GM18526 (cell line): ENCODE results near the gene FGD6.

Experiments used
- POLR2A ChIP-seq: IDR thresholded peaks from 3 replicates; pipeline ENCODE4 v1.6.1; 2011; ENCODE audit not compliant: insufficient read length; ENCODE audit errors: extremely low read depth

FGD6 gene

DNA sequence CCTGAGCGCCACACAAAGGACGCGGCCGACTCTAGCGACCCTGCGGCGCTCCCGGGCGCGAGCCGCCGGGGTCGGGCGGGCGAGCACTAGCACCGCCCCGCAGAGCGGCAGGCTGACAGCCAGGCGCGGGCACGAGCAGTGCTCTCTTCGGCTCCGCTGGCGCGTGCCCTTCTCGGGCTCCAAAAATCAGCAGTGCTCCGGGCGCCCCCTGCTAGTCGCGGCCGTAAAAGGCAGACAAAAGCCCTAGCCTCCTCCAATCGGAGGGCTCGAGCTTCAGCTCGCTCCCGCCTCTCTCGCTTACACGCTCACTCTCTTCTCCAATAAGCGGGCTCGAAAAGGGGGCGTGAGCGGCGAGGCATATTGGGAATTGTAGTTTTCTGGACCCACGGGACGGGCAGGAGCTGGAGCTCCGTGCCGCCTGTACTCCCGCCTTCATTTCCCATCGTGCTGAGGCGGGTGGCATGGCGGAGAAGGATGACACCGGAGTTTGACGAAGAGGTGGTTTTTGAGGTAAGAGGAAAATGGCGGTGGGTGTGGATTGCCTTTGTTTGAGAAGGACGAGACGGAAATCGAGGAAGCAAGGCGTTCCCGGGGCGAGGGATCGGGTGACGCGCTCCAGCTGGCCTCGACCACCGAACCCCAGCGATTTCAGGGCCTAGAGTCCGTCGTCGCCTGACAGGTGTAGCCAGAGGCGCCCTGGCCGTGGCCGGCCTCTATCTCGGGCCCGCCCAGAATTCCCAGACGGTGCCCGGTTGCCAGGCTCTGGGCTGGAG is at the start of gene FGD6, which contains the start of gene VEZT:
TSS of gene FGD6 (minus strand) at position 91 of the 773 bp plus-strand sequence. CDS start 227 bp downstream, outside the sequence.
TSS of gene VEZT (plus strand) at position 431 of the 773 bp plus-strand sequence. CDS start at position 475, 44 bp downstream.
- peak; percentile 70 for TF ChIP-seq POLR2A

DNA sequence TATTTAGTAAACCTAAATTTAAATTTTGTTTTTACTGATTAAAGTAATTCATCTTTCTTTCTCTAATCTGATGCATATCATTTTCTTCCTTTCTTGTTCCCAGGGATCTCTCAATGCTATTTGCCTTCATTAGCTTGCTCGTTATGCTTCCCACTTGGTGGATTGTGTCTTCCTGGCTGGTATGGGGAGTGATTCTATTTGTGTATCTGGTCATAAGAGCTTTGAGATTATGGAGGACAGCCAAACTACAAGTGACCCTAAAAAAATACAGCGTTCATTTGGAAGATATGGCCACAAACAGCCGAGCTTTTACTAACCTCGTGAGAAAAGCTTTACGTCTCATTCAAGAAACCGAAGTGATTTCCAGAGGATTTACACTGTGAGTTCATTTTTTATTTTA is 49.0 kb upstream of the FGD6 start:
- no peak for TF ChIP-seq POLR2A

DNA sequence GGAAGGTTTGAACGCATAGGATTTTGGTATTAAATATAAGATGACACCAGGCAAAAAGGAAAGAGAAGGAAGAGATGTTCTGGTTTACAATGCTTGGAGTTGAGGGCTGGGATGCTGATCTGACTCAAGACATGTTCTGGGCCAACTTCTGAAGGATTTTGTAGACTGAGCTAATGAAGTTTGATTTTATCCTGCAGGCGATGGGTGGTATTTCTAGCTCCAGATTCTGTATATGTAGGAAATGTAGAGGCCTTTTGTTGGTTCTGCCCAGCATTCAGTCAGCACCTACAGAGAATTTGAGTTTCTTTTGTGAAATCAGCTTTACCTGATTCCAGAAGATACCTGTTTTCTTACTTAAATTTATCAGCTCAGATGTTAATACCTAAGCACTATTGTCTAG is 48.5 kb upstream of the FGD6 start:
- TF ChIP-seq POLR2A, result no peak

DNA sequence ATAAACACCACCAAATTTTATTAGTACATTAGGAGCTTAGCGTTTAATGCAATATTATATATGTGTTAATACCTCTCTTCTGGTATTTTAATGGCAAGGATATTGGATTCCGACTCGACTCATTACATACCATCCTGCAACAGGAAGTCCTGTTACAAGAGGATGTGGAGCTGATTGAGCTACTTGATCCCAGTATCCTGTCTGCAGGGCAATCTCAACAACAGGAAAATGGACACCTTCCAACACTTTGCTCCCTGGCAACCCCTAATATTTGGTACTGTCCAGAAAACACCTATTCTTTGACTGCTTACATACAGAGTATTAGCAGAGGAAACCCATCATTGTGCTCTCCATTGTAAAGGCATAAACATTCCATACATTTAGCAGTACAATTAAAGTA is 45.5 kb upstream of the FGD6 start:
- no peak for TF ChIP-seq POLR2A

DNA sequence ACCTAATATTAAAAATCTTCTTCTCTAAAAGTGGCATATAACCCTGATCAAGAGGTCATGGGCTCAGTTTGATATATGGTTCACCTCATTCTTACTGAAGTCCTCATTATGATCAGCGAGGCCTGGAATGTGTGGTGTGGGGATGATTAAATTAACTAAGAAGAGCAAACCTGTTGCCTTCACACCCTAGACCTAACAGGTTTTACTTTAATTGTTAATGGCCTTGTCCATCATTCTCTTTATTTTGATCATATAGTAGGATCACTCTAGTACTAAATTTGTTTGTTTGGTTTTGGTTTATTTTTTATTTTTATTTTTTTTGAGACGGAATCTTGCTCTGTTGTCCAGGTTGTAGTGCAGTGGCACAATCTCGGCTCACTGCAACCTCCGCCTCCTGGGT is 43.8 kb upstream of the FGD6 start:
- no peak for TF ChIP-seq POLR2A

GRCh38 chr12:95259368-95259767 is 42.1 kb upstream of the FGD6 start:
- TF ChIP-seq POLR2A, result no peak

GRCh38 chr12:95258803-95259202 is 41.5 kb upstream of the FGD6 start:
- no peak for TF ChIP-seq POLR2A

DNA sequence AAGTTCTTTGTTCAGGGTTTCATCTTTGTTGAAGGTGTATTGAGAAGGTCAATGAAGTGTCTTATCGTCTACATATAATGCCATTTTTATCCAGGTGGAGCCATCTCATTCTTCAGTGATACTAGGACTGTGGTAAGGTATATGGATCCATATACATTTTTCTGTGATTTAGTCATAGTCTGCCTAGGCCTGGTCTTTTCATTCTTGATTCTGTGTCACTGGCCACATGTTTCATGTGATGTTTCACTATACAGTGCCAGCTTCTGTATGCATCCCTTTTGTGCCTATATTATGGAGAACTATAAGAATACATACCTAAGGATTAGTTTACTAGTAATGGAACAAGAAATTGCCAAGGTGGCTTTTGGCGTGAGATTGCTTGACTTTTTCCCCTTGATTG is 40.9 kb upstream of the FGD6 start:
- no peak for TF ChIP-seq POLR2A

- no peak for TF ChIP-seq POLR2A
Measured at GRCh38 chr12:95257541-95257940, 40.3 kb upstream of the FGD6 start.

- TF ChIP-seq POLR2A, result no peak
Measured at GRCh38 chr12:95253386-95253785, 36.1 kb upstream of the FGD6 start.

DNA sequence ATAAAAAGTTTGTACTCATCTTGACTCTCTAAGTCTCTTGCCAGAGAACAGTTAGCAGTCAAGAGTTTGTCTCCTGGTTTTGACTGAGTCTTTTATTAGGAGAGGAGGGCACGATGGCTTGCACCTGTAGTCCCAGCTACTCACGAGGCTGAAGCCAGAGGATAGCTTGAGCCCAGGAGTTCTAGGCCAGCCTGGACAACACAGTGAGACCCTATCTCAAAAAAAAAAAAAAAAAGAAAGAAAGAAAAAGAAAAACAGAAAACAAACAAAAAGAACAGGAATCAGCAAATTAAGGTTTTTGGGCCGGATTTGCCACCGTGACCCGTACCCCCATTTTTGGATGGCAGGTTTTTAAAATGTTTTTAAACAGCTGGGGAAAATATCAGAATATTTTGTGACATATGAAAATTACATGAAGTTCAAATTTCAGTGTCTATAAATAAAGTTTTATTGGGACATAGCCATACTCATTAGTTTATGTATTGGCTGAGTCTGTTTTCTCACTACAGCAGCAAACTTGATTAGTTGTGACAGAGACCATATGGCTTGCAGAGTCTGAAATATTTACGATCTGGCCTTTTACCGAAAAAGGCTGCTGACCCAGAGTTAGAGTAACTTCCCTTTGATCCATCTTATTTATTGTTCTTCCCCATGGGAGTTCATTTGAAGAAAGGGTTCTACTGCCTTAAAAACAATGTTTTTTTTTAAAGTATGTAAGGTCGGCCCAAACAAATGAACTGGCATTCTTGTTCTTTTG is 31.5 kb upstream of the FGD6 start:
- no peak for TF ChIP-seq POLR2A

GRCh38 chr12:95248095-95248494 is 30.8 kb upstream of the FGD6 start:
- TF ChIP-seq POLR2A, result no peak

DNA sequence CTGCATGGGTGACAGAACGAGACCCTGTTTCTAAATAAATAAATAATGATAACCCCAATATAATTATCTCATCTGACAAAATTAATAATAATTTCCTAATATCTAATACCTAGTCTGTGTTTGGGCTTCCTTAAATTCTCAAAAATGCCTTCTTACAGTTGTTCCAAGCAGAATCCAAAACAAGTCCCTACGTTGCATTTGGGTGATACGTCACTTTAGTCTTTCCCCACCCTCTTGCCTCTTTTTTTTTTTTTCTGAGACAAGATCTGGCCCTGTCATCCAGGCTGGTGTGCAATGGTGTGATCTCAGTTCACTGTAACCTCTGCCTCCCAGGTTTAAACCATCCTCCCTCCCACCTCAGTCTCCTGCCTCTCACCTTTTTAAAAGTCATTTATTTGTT is 27.1 kb upstream of the FGD6 start:
- no peak for TF ChIP-seq POLR2A

- no peak for TF ChIP-seq POLR2A
Measured at GRCh38 chr12:95243497-95244183, 26.4 kb upstream of the FGD6 start.

DNA sequence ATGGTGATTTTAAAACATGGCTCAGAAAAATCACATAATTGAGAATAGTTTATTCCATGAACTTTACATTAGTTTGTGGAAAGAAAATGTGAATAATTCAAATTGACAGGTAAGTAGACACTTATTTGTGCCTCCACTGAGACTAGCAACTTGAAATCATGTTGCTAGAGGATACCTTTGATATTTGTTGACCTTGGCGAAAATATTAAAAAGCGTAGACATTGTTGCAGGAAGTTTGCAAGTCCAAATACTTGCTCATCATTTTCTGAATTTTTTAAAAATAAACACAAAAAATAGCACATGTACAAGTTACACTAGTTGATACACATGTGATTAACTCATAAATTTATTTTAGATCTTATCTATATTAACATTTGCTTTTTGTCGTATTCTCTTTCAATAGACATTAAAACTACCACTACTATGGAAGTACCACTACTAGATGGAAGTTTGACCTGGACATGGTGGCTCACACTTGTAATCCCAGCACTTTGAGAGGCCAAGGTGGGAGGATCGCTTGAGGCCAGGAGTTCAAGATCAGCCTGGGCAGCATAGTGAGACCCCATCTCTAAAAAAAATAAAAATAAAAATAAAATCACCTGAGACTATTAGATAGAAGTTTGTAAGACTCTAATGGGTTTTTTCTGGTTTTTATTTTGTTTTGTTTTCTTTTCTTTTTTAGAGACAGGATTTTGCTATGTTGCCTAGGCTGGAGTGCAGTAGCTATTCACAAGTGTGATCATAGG is 24.7 kb upstream of the FGD6 start:
- no peak for TF ChIP-seq POLR2A
